Smooth muscle cell of the umbilical artery (primary cell): ENCODE measurements around the gene DMRT3. TPM values are rescaled to one million over a fixed set of nuclear protein-coding genes. Genes with fewer than 3 reads are reported as not detected.

Experiments used
- total RNA-seq: library from RNA; depleted of rRNA; stranded (reverse); fragments of >200 nt; gene quantifications from 2 replicates; pipeline ENCODE4 v1.2.3, GENCODE V29; 2014

The DMRT3 gene
- not detected in 2 replicates for total RNA-seq

DNA sequence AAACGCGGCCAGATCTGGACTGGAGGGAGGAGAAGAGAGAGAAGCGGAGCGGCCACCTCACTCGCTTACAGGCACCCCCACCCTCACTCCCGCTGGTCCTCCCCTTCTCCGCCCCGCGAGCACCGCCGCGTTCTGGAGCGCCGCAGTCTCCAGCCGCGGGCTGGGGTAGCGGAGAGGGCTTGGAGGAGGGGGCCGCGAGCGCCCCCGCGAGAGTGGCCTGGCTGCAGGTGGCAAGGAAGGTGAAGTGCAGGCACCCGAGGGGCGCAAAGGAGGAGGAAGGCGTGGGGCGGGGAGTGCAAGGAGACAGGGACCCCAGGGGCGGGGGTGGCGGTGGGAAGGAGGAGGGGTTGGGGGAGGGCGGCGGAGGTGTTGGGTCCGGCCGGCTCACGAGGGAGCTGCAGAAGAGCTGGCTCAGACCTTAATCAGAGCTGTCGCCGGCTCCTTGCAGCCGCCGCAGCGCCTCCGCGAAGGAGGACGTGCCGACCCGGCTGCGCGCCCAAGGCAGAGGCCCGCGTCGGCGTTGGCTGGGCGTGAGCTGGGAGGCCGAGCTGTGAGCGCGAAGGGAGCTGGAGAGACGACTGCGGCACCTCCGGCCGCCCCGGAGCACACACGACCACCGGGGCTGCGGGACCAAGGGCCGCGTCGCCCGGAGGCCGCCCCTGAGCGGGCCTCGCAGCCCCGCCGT, at the start of gene DMRT3:
Gene DMRT3, plus strand, starts transcription at position 398 of the 685 bp plus-strand sequence. CDS start 347 bp downstream, outside the sequence.

Other genes with a start within 250 kb of the DMRT3 start
- not detected in 2 replicates for gene DMRT1, start 135.0 kb upstream of the DMRT3 start, total RNA-seq
- gene DMRT2, start 73.7 kb downstream of the DMRT3 start, total RNA-seq = 1.5 and 1.7 TPM in 2 replicates